Neuronal stem cell (in vitro differentiated cells): ENCODE measurements around the gene RECQL5.

Experiments
- DNase-seq: peaks from one replicate; pipeline ENCODE4 v3.0.0-alpha.2; 2013; ENCODE audit warnings: low spot score
- H2AFZ ChIP-seq: one replicate; pipeline ENCODE4 v1.6.1; 2013; ENCODE audit warnings: mild to moderate bottlenecking, low read length, inconsistent platforms
- H2AK5ac ChIP-seq: 2 replicates; pipeline ENCODE4 v1.6.1; 2013; ENCODE audit warnings: low read depth, mild to moderate bottlenecking, inconsistent platforms, low read length, moderate library complexity, mixed read lengths
- H2BK120ac ChIP-seq: 2 replicates; pipeline ENCODE4 v1.6.1; 2013; ENCODE audit warnings: low read depth, mild to moderate bottlenecking, inconsistent platforms, low read length, moderate library complexity, mixed read lengths
- H2BK12ac ChIP-seq: one replicate; pipeline ENCODE4 v1.6.1; 2013; ENCODE audit warnings: low read length, inconsistent platforms
- H2BK15ac ChIP-seq: 2 replicates; pipeline ENCODE4 v1.6.1; 2013; ENCODE audit warnings: mild to moderate bottlenecking, low read length, inconsistent platforms, mixed read lengths
- H2BK5ac ChIP-seq: one replicate; pipeline ENCODE4 v1.6.1; 2013; ENCODE audit warnings: inconsistent platforms, mild to moderate bottlenecking, low read length, moderate library complexity
- H3K14ac ChIP-seq: one replicate; pipeline ENCODE4 v1.6.1; 2013; ENCODE audit warnings: low read length, inconsistent platforms
- H3K18ac ChIP-seq: 2 replicates; pipeline ENCODE4 v1.6.1; 2013; ENCODE audit warnings: low read length, inconsistent platforms
- H3K23ac ChIP-seq: 2 replicates; pipeline ENCODE4 v1.6.1; 2013; ENCODE audit warnings: low read depth, mild to moderate bottlenecking, mixed read lengths, low read length, inconsistent platforms; ENCODE audit not compliant: poor library complexity
- H3K27ac ChIP-seq: replicated peaks from 3 replicates; pipeline ENCODE4 v1.5.1; 2013; ENCODE audit warnings: low read length, inconsistent platforms
- H3K27me3 ChIP-seq, 3 experiments: 2 replicates each; pipeline ENCODE4 v1.6.1; 2013; ENCODE audit warnings: low read length in 3 of 3, mild to moderate bottlenecking in 2 of 3, inconsistent platforms in 1 of 3, low read depth in 1 of 3, mixed read lengths in 1 of 3, moderate library complexity in 1 of 3; ENCODE audit not compliant: control insufficient read depth in 3 of 3, insufficient read depth in 3 of 3
- H3K36me3 ChIP-seq, 2 donors: replicated peaks in 1 of 2; 2 replicates each; pipeline ENCODE4 v1.6.1; 2013; ENCODE audit warnings: low read length in 2 of 2; ENCODE audit not compliant: control insufficient read depth in 2 of 2, insufficient read depth in 2 of 2
- H3K4ac ChIP-seq: 2 replicates; pipeline ENCODE4 v1.6.1; 2013; ENCODE audit warnings: inconsistent platforms, mild to moderate bottlenecking, low read length, moderate library complexity
- H3K4me1 ChIP-seq, 2 donors: 1 replicate in 1 of 2; 2 replicates in 1 of 2; pipeline ENCODE4 v1.6.1; 2013; ENCODE audit warnings: low read length in 2 of 2, low read depth in 1 of 2; ENCODE audit not compliant: control insufficient read depth in 2 of 2, insufficient read depth in 1 of 2
- H3K4me2 ChIP-seq: one replicate; pipeline ENCODE4 v1.6.1; 2013; ENCODE audit warnings: mild to moderate bottlenecking, low read length, inconsistent platforms; ENCODE audit not compliant: insufficient read depth, poor library complexity, severe bottlenecking
- H3K4me3 ChIP-seq, 2 donors: 2 replicates each; pipeline ENCODE4 v1.5.1; 2013; ENCODE audit warnings: low read length in 2 of 2, mild to moderate bottlenecking in 2 of 2, inconsistent platforms in 1 of 2, moderate library complexity in 1 of 2
- H3K79me1 ChIP-seq: one replicate; pipeline ENCODE4 v1.6.1; 2013; ENCODE audit warnings: low read depth, mild to moderate bottlenecking, inconsistent platforms, low read length, moderate library complexity
- H3K9ac ChIP-seq: one replicate; pipeline ENCODE4 v1.6.1; 2013; ENCODE audit warnings: mild to moderate bottlenecking, low read depth, low read length, inconsistent platforms; ENCODE audit not compliant: poor library complexity
- H3K9me3 ChIP-seq, 2 donors: replicated peaks in 1 of 2; 2 replicates each; pipeline versions ENCODE3 to v1.6.1; 2013; ENCODE audit warnings: low read length in 2 of 2, mild to moderate bottlenecking in 2 of 2, inconsistent platforms in 1 of 2, low read depth in 1 of 2, mixed read lengths in 1 of 2, moderate library complexity in 1 of 2; ENCODE audit not compliant: control insufficient read depth in 2 of 2, insufficient read depth in 1 of 2
- H4K8ac ChIP-seq: one replicate; pipeline ENCODE4 v1.6.1; 2013; ENCODE audit warnings: low read depth, mild to moderate bottlenecking, inconsistent platforms, low read length, moderate library complexity
- H4K91ac ChIP-seq: one replicate; pipeline ENCODE4 v1.6.1; 2013; ENCODE audit warnings: low read length, low read depth, mild to moderate bottlenecking, inconsistent platforms; ENCODE audit not compliant: poor library complexity
- WGBS, 2 donors: extraction: QIAGEN DNeasy Blood & Tissue Kit; methylation state at CpG; one replicate each; pipeline ENCODE4 v1.1.7; 2013; ENCODE audit warnings: missing lambda C conversion rate in 2 of 2, mixed read lengths in 1 of 2; ENCODE audit not compliant: insufficient read length in 2 of 2, insufficient replicate concordance in 1 of 2; ENCODE audit errors: extremely low coverage in 2 of 2; 5-methylcytosine and 5-hydroxymethylcytosine counted together

RECQL5 gene

GRCh38 chr17:75650874-75651273 lies 16.1 kb downstream of the RECQL5 start:
- Histone ChIP-seq H2BK120ac (no peak overlapping the region), H2BK5ac (no peak overlapping the region), H3K18ac (no peak overlapping the region), H3K4me2 (no peak overlapping the region), H3K4me3 (no peak overlapping the region), H4K8ac (no peak overlapping the region), H2AK5ac (no peak overlapping the region), H2AFZ (no peak overlapping the region), H3K14ac (no peak overlapping the region), H3K27me3 (no peaks in the 10 kb centered on the region), H3K4ac (no peak overlapping the region), H3K9me3 (peaks cover 0 to 2% of the 10 kb centered on the region in 2 donors), H2BK15ac (no peak overlapping the region), H3K9ac (no peak overlapping the region), H3K36me3 (peaks cover 15 to 68% of the 10 kb centered on the region in 2 donors), H3K79me1 (peaks cover 2% of the 10 kb centered on the region), H3K4me1 (no peaks in the 10 kb centered on the region), H4K91ac (no peak overlapping the region), H3K27ac (no peak overlapping the region), H2BK12ac (no peak overlapping the region), H3K23ac (no peak overlapping the region)
- WGBS, 2 donors, result no CpG with 5 or more reads among the region's 7 CpGs
- DNase-seq, result no peak

GRCh38 chr17:75649687-75650086 lies 17.3 kb downstream of the RECQL5 start:
- Histone ChIP-seq H3K4me2 (no peak overlapping the region), H4K8ac (no peak overlapping the region), H3K14ac (no peak overlapping the region), H3K36me3 (peaks cover 15 to 64% of the 10 kb centered on the region in 2 donors), H2AFZ (no peak overlapping the region), H2BK15ac (no peak overlapping the region), H3K4me1 (no peaks in the 10 kb centered on the region), H3K9ac (no peak overlapping the region), H2BK5ac (no peak overlapping the region), H3K18ac (no peak overlapping the region), H4K91ac (no peak overlapping the region), H2BK120ac (no peak overlapping the region), H3K4me3 (no peak overlapping the region), H3K27me3 (no peaks in the 10 kb centered on the region), H3K23ac (no peak overlapping the region), H2BK12ac (no peak overlapping the region), H2AK5ac (no peak overlapping the region), H3K9me3 (peaks cover 0 to 2% of the 10 kb centered on the region in 2 donors), H3K79me1 (peaks cover 6% of the 10 kb centered on the region), H3K27ac (no peak overlapping the region), H3K4ac (no peak overlapping the region)
- no peak for DNase-seq
- no CpG with 5 or more reads among the region's 6 CpGs for WGBS, 2 donors

GRCh38 chr17:75647921-75648320 lies 19.0 kb downstream of the RECQL5 start:
- Histone ChIP-seq H2BK120ac (no peak overlapping the region), H4K91ac (no peak overlapping the region), H3K9me3 (peaks cover 0 to 2% of the 10 kb centered on the region in 2 donors), H3K14ac (no peak overlapping the region), H3K4me3 (no peak overlapping the region), H3K27ac (no peak overlapping the region), H3K18ac (no peak overlapping the region), H4K8ac (no peak overlapping the region), H2BK15ac (no peak overlapping the region), H3K4me2 (no peak overlapping the region), H3K4ac (no peak overlapping the region), H3K79me1 (peaks cover 6% of the 10 kb centered on the region), H3K9ac (no peak overlapping the region), H3K27me3 (no peaks in the 10 kb centered on the region), H2AK5ac (no peak overlapping the region), H3K23ac (no peak overlapping the region), H2BK12ac (no peak overlapping the region), H3K36me3 (peaks cover 17 to 56% of the 10 kb centered on the region in 2 donors), H3K4me1 (no peaks in the 10 kb centered on the region), H2AFZ (no peak overlapping the region), H2BK5ac (no peak overlapping the region)
- no CpG with 5 or more reads among the region's 7 CpGs for WGBS, 2 donors
- DNase-seq, result no peak

GRCh38 chr17:75647061-75647460 lies 19.9 kb downstream of the RECQL5 start:
- Histone ChIP-seq H2BK5ac (no peak overlapping the region), H2BK15ac (no peak overlapping the region), H3K14ac (no peak overlapping the region), H4K8ac (no peak overlapping the region), H2AK5ac (peak overlapping the region; percentile 68), H4K91ac (no peak overlapping the region), H3K27ac (no peak overlapping the region), H3K27me3 (no peaks in the 10 kb centered on the region), H2BK12ac (no peak overlapping the region), H3K9me3 (peaks cover 0 to 2% of the 10 kb centered on the region in 2 donors), H3K4ac (no peak overlapping the region), H2BK120ac (no peak overlapping the region), H3K4me1 (no peaks in the 10 kb centered on the region), H3K4me3 (no peak overlapping the region), H3K4me2 (no peak overlapping the region), H3K18ac (no peak overlapping the region), H3K79me1 (peaks cover 3% of the 10 kb centered on the region), H3K36me3 (peaks cover 13 to 47% of the 10 kb centered on the region in 2 donors), H3K9ac (no peak overlapping the region), H2AFZ (no peak overlapping the region), H3K23ac (no peak overlapping the region)
- no peak for DNase-seq
- WGBS, 2 donors, result no CpG with 5 or more reads among the region's 7 CpGs
